Measurements from ENCODE around the gene FBXO9. TPM values are rescaled to one million over a fixed set of nuclear protein-coding genes. Genes with fewer than 3 reads are reported as not detected.

Gene FBXO9
- total RNA-seq, 1 experiment from 2014 or later: 71.0 TPM

DNA sequence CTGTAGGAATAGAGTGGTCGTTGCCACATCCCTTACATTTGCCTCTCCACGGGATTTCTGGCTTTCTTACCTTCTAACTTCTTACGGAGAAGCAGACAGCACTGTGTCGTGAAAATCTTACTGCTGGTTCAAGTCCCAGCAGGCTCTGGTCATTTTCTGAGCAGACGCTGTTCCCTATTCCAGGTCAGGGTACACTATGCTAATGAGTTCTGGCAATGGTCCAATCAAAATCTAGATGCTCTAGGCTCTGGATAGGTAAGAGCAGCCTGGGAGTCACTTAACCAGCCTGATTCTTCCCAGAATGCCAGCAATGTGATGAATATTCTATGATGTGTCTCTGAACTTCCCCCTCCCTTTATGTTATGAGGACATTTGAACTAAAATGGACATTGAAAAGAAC is 83.5 kb downstream of the FBXO9 start, which contains the start of gene GCM1:
GCM1 (minus strand) TSS at position 158 of the 400 bp plus-strand sequence. CDS start 3,209 bp downstream, outside the sequence.
- intact Hi-C loops (cut with micrococcal nuclease): no loop called here
- H3K9ac ChIP-seq (ENCODE audit: low read length): no peak within 1 kb of the TSS
- H3K36me3 ChIP-seq (ENCODE audit: control insufficient read depth in 1 of 2, insufficient read depth in 2 of 2, low read length in 2 of 2): no peaks in the 10 kb centered on the region
- H3K27ac ChIP-seq (ENCODE audit: low read depth, low read length): no peak within 1 kb of the TSS
- ATAC-seq (no peak), DNase-seq (ENCODE audit: low read depth, low spot score) (no peak)
- H4K20me1 ChIP-seq (ENCODE audit: insufficient read depth): no peaks in the 10 kb centered on the region
- H3K9me3 ChIP-seq (ENCODE audit: control insufficient read depth in 1 of 2, insufficient read depth in 1 of 2, low read depth in 1 of 2, low read length in 2 of 2): no peaks in the 10 kb centered on the region
- no peak within 1 kb of the TSS for H2AFZ ChIP-seq (ENCODE audit: low read depth, low read length, poor library complexity, severe bottlenecking)
- H3K4me3 ChIP-seq (replicated peaks in 1 of 2; ENCODE audit: low read depth in 1 of 2, low read length in 2 of 2): no peak within 1 kb of the TSS
- RAD21 ChIA-PET (ENCODE audit: low non-redundant PET in 1 of 2, low total read pairs in 2 of 2, uncharacterized antibody in 2 of 2, unreplicated experiment in 2 of 2): no interaction called here
- TF ChIP-seq EGR1 (IDR thresholded peaks at IDR 0.05; ENCODE audit: low read depth) (no peak), POLR2AphosphoS5 (IDR thresholded peaks at IDR 0.05; ENCODE audit: low read depth, low read length) (no peak)
- TF ChIP-seq, protein P1, sequence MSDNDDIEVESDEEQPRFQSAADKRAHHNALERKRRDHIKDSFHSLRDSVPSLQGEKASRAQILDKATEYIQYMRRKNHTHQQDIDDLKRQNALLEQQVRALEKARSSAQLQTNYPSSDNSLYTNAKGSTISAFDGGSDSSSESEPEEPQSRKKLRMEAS (IDR thresholded peaks at IDR 0.05): no peak
- CTCF ChIA-PET: no interaction called here
- no peak within 1 kb of the TSS for H3K4me2 ChIP-seq (ENCODE audit: low read length)
- no peaks in the 10 kb centered on the region for H3K79me2 ChIP-seq (ENCODE audit: insufficient read depth, low read length)
- POLR2A ChIA-PET: no interaction called here
- H3K4me1 ChIP-seq (ENCODE audit: control insufficient read depth in 1 of 2, insufficient read depth in 2 of 2, low read length in 2 of 2): no peaks in the 10 kb centered on the region
- BruUV-seq (replicated peaks): no TSS peak
- H3K27me3 ChIP-seq (ENCODE audit: insufficient read depth, low read length): no peaks in the 10 kb centered on the region
- H3K9me2 ChIP-seq (ENCODE audit: insufficient read depth): no peaks in the 10 kb centered on the region

Other genes starting within 250 kb of the FBXO9 start
- gene GSTA5, start 224.6 kb upstream of the FBXO9 start, total RNA-seq (2021; ENCODE audit: unreplicated experiment): not detected
- gene GSTA3, start 155.7 kb upstream of the FBXO9 start, total RNA-seq (2021; ENCODE audit: unreplicated experiment): not detected
- gene GSTA4, start 70.1 kb upstream of the FBXO9 start, total RNA-seq (2021; ENCODE audit: unreplicated experiment): 2.2 TPM
- 10.7 TPM for gene CILK1, start 3.6 kb upstream of the FBXO9 start, total RNA-seq (2021; ENCODE audit: unreplicated experiment)
- gene GCM1, start 83.4 kb downstream of the FBXO9 start, total RNA-seq (2021; ENCODE audit: unreplicated experiment): 0.07 TPM

Measured in HCT116 (cell line).